Activated gamma-delta T cell treated with anti-CD3 and anti-CD28 coated beads, Interleukin-2, amount 50 U/mL, for 16 hours (primary cell): Measurements from ENCODE around the gene PSMD4.
A peak's percentile ranks its signal among the peaks of the same experiment; 100 is the strongest.

Source experiments
- DNase-seq: peaks from one replicate; pipeline ENCODE4 v3.0.0-alpha.2; 2020; ENCODE audit warnings: low read depth

Gene PSMD4

GRCh38 chr1:151309811-151310323 is 55.3 kb downstream of the PSMD4 start:
- DNase-seq = no peak

- no peak for DNase-seq
These were observed 56.5 kb downstream of the PSMD4 start for GRCh38 chr1:151311011-151311410.

DNA sequence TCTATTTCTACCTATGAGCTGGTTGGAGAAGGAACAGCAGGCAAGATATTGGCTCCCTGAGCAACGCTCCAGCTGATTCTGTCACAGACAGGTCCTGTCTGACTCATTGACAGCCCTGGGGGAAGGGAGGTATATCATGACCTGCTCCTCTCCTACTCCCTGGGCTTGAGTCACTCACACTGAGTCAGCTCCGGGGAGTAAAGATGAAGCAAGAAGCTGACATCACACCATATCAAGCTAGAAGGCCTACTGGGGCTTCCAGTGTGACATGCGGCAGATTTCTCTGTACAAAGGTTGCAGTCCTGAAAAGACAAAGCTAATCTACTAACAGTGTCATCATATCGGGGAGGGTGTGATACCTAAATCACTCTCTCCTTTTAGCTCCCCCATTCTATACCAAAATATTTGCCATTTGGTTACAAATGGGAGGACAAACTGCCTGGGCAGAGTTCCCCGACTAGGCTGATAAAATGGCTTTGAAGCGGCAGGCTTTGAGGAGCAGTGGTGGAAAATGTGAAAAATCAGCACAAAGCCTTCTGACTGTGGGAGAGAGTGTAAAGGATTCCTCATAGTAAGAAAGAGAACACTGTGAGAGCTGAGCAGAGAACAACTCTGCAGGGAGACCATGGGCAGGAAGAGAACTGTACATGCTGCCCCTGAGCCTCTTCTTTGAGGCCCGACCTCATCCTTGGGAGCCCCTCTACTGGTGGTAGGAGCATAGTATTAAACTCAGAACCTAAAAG is 57.2 kb downstream of the PSMD4 start:
- peak; percentile 70 for DNase-seq

- DNase-seq = no peak
These were observed 57.9 kb downstream of the PSMD4 start for GRCh38 chr1:151312411-151312810.

- no peak for DNase-seq
These were observed 58.3 kb downstream of the PSMD4 start for GRCh38 chr1:151312826-151313225.

- no peak for DNase-seq
These were observed 59.0 kb downstream of the PSMD4 start for GRCh38 chr1:151313501-151313900.

- no peak for DNase-seq
These were observed 59.8 kb downstream of the PSMD4 start for GRCh38 chr1:151314137-151314875.

DNA sequence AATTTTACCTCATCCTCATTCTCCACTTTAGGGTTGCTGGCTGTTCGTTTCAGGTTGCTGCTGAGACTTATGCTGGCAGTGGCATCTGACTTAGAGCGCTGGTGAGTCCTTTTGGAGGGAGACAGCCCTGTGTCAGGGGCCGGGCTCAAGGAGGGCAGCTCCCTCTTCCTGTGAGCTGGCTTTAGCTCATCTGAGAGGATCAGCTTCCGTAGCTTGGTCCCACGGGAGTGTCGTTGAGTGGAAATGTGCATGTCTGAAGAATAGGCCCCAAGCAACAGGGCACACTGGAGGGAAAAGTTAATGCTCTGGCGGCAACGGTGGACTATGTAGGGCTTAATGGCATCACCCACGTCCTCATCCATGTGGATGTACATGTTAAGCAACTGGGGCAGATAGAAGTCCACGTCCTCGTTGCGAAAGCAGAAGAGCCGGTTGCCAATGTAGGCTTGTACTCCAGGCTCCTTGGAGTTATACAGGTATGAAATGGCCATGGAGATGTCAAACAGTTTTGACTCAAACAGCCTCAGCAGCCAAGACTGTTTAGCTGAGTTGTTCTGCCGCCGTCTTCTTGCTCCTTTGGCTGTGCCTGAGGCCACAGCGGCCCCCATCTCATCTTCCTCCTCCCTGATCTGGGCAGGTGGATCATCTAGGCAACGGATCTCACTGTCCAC is 61.2 kb downstream of the PSMD4 start:
- DNase-seq = no peak
